Psoas muscle (tissue), 8 donors: Measurements from ENCODE around the gene EPB41L4A. TPM values are rescaled to one million over a fixed set of nuclear protein-coding genes. Genes with fewer than 3 reads are reported as not detected.
"Not testable (repeated sequence)": the region's sequence is repeated elsewhere in the genome, so short reads cannot be mapped to it uniquely, and the experiment has no call there.

ENCODE experiments used
- ATAC-seq, 4 donors: fragments of 200-7000 bp; cut with Tn5 transposase; one replicate each; pipeline ENCODE4 v1.9.1; 2020; ENCODE audit warnings: moderate library complexity in 3 of 4, mild to moderate bottlenecking in 2 of 4
- DNase-seq, 2 donors: peaks; one replicate each; pipeline ENCODE4 v3.0.0-alpha.2; 2020
- H3K27ac ChIP-seq: fragments of 200-600 bp; one replicate; pipeline ENCODE4 v1.8.0; 2022
- H3K27me3 ChIP-seq, 3 donors: fragments of 200-600 bp in 1 of 3; one replicate each; pipeline versions ENCODE4 v1.6.1 to v1.8.0; 2013 to 2022; ENCODE audit warnings: low read length in 2 of 3, mild to moderate bottlenecking in 2 of 3, moderate library complexity in 1 of 3; ENCODE audit not compliant: insufficient read depth in 3 of 3
- H3K36me3 ChIP-seq, 2 donors: fragments of 200-600 bp in 1 of 2; one replicate each; pipeline versions ENCODE4 v1.6.1 to v1.8.0; 2013 to 2022; ENCODE audit warnings: low read depth in 1 of 2, mild to moderate bottlenecking in 1 of 2, moderate library complexity in 1 of 2; ENCODE audit not compliant: insufficient read depth in 1 of 2
- H3K4me1 ChIP-seq: fragments of 200-600 bp; one replicate; pipeline ENCODE4 v1.8.0; 2022
- H3K4me3 ChIP-seq: fragments of 200-600 bp; one replicate; pipeline ENCODE4 v1.8.0; 2022; ENCODE audit warnings: mild to moderate bottlenecking
- H3K9me3 ChIP-seq: fragments of 200-600 bp; one replicate; pipeline ENCODE4 v1.8.0; 2022
- WGBS, 3 donors: extraction: QIAGEN DNeasy Blood & Tissue Kit; methylation state at CpG; one replicate each; pipeline versions ENCODE4 v1.1.6 to v1.1.7; 2013; 5-methylcytosine and 5-hydroxymethylcytosine counted together
- intact Hi-C, 2 donors: fragments of 100-400 bp; cut with DNase I; formaldehyde crosslinking; loops; one replicate each; pipeline versions ENCODE4 v1.11.0 to v1.14.2; 2022
- polyA plus RNA-seq, 3 donors: library from polyadenylated mRNA; stranded (reverse); fragments of 200-250 nt; gene quantifications; one replicate each; pipeline ENCODE4 v1.2.3, GENCODE V29; 2013
- total RNA-seq, 4 donors: library from RNA; stranded (reverse); fragmentation: NEBNext Ultra II Directional in 2 of 4; extraction: Animal tissue kit (Norgen Biotek cat#: 25700) in 2 of 4; gene quantifications; one replicate each; pipeline versions ENCODE4 v1.2.1 to v1.2.4, GENCODE V29; 2021 to 2023
- TF ChIP-seq, protein P1 (sequence below): fragments of 200-600 bp; IDR thresholded peaks from one replicate; pipeline ENCODE4 v1.8.0; 2022; ENCODE audit warnings: antibody characterized with exemption
- donor health status: healthy with polysubstance abuse.
- donor health status: DM: no; HTN: no; CAD: no; lungs with moderate emphysema.
- donor health status: Bipolar disorder and iron deficiency.
- donor health status: healthy.
- donor health status: DM: yes; HTN: yes; CAD: no.
- donor health status: DM: no; HTN: no; CAD: no.
- donor health status: DM: no; HTN: no; CAD: no.
- donor health status: DM: yes; HTN: yes; CAD: no.

EPB41L4A gene
- total and polyA plus RNA-seq, 7 donors = 1.0 to 7.2 (median 1.9) TPM

DNA sequence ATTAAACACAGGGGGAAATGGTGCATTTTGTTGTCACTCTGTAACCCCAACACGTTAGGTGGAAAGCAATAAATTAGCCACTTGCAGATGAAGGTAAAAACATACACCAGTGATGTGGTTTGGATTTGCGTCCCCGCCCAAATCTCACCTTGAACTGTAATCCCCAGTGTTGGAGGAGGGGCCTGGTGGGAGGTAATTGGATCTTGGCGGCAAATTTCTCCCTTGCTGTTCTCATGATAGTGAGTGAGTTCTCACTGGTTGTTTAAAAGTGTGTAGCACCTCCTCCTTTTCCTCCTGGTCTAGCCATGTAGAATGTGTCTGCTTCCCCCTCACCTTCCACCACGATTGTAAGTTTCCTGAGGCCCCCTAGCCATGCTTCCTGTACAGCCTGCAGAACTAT, 17.2 kb downstream of the EPB41L4A start:
- Histone ChIP-seq H3K4me3 (no peak overlapping the region), H3K9me3 (no peaks in the 10 kb centered on the region), H3K27me3 (no peaks in the 10 kb centered on the region), H3K4me1 (no peaks in the 10 kb centered on the region), H3K36me3 (no peaks in the 10 kb centered on the region), H3K27ac (no peak overlapping the region)
- no peak for ATAC-seq
- DNase-seq = no peak
- intact Hi-C loops = no loop called here
- 77 to 92% (median 89%) methylated on average over 5 of the region's 5 CpGs for WGBS, 3 donors
- TF ChIP-seq, protein P1, sequence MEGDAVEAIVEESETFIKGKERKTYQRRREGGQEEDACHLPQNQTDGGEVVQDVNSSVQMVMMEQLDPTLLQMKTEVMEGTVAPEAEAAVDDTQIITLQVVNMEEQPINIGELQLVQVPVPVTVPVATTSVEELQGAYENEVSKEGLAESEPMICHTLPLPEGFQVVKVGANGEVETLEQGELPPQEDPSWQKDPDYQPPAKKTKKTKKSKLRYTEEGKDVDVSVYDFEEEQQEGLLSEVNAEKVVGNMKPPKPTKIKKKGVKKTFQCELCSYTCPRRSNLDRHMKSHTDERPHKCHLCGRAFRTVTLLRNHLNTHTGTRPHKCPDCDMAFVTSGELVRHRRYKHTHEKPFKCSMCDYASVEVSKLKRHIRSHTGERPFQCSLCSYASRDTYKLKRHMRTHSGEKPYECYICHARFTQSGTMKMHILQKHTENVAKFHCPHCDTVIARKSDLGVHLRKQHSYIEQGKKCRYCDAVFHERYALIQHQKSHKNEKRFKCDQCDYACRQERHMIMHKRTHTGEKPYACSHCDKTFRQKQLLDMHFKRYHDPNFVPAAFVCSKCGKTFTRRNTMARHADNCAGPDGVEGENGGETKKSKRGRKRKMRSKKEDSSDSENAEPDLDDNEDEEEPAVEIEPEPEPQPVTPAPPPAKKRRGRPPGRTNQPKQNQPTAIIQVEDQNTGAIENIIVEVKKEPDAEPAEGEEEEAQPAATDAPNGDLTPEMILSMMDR = no peak

DNA sequence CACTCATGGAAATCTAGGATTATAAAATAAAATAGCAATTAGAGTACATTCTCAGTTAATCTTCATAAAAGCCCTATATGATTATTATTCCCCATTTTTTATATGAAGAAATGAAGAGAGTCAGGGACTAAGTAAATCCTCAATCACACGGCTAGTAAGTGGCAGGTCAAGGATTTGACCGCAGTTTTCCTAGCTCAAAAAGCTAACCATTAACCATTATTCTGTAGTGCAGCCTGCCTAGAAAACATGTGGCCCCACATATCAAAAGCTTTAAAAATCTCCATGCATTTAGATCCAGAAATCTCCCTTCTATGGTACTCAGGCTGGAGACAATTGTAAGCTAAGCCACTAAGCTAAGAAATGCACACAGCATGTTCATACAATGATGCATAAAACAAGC, 21.4 kb downstream of the EPB41L4A start:
- Histone ChIP-seq H3K4me3 (no peak overlapping the region), H3K27ac (no peak overlapping the region), H3K4me1 (no peaks in the 10 kb centered on the region), H3K27me3 (no peaks in the 10 kb centered on the region), H3K9me3 (no peaks in the 10 kb centered on the region), H3K36me3 (no peaks in the 10 kb centered on the region)
- intact Hi-C loops = no loop called here
- DNase-seq (no peak), ATAC-seq (no peak)
- TF ChIP-seq, protein P1 = no peak
- 91 to 95% (median 92%) methylated on average over 2 of the region's 2 CpGs for WGBS, 3 donors

DNA sequence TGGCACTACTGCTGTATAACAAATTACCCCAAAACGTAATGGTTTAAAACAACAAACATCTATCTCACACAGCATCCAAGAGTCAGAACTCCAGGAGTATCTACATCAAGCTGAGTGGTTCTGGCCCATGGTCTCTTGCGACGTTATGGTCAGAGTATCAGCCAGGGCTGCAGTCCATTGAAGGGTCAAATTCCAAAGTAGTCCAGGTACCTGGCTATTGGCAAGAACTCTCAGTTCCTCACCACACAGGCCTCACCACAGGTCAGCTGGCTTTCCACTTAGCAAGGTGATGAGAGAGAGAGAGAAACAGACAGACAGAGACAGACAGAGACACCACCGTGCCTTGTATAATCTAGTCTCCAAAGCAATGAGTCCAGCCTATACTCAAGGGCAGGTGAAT, 22.6 kb downstream of the EPB41L4A start:
- Histone ChIP-seq H3K4me3 (no peak overlapping the region), H3K4me1 (no peaks in the 10 kb centered on the region), H3K9me3 (no peaks in the 10 kb centered on the region), H3K27me3 (no peaks in the 10 kb centered on the region), H3K36me3 (no peaks in the 10 kb centered on the region), H3K27ac (no peak overlapping the region)
- DNase-seq = no peak
- ATAC-seq = no peak
- TF ChIP-seq, protein P1 = no peak
- WGBS, 3 donors = 89 to 95% (median 93%) methylated on average over 4 of the region's 4 CpGs
- intact Hi-C loops = no loop called here

DNA sequence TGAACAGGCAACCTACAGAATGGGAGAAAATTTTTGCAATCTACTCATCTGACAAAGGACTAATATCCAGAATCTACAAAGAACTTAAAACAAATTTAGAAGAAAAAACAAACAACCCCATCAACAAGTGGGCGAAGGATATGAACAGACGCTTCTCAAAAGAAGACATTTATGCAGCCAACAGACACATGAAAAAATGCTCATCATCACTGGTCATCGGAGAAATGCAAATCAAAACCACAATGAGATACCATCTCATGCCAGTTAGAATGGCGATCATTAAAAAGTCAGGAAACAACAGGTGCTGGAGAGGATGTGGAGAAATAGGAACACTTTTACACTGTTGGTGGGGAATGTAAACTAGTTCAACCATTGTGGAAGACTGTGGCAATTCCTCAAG, 23.8 kb downstream of the EPB41L4A start:
- ATAC-seq, intact Hi-C loops, H3K9me3 ChIP-seq, H3K4me3 ChIP-seq, H3K27me3 ChIP-seq, DNase-seq, H3K4me1 ChIP-seq, H3K27ac ChIP-seq, H3K36me3 ChIP-seq: not testable (repeated sequence)
- WGBS, 3 donors = 88 to 95% (median 92%) methylated on average over 4 of the region's 4 CpGs

DNA sequence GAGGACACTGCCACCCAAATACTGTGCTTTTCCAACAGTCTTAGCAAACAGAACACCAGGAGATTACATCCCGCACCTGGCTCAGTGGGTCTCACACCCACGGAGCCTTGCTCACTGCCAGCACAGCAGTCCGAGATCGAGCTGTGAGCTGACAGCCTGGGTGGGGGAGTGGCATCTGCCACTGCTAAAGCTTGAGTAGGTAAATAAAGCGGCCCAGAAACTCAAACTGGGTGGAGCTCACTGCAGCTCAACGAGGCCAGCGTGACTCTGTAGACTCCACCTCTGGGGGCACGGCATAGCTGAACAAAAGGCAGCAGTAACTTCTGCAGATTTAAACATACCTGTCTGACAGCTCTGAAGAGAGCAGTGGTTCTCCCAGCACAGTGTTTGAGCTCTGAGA, 28.8 kb downstream of the EPB41L4A start:
- ATAC-seq (no peak), DNase-seq (no peak)
- intact Hi-C loops = no loop called here
- WGBS, 3 donors = 77 to 84% (median 78%) methylated on average over 8 of the region's 8 CpGs
- Histone ChIP-seq H3K36me3 (no peaks in the 10 kb centered on the region), H3K4me1 (no peaks in the 10 kb centered on the region), H3K9me3 (no peaks in the 10 kb centered on the region), H3K27me3 (no peaks in the 10 kb centered on the region), H3K27ac (no peak overlapping the region), H3K4me3 (no peak overlapping the region)
- TF ChIP-seq, protein P1 = no peak
